HFFc6 (cell line): ENCODE results near the gene CHD5. TPM values are rescaled to one million over a fixed set of nuclear protein-coding genes. Genes with fewer than 3 reads are reported as not detected.

Experiments used
- DNase-seq: peaks from one replicate; pipeline ENCODE4 v3.0.0-alpha.2; 2018
- H3K27ac Mint-ChIP-seq: 2 replicates; pipeline ENCODE4 v1.8.0; 2020; ENCODE audit warnings: mild to moderate bottlenecking, mixed read lengths
- H3K27me3 Mint-ChIP-seq: 2 replicates; pipeline ENCODE4 v1.8.0; 2021; ENCODE audit warnings: mild to moderate bottlenecking, moderate library complexity, mixed read lengths; ENCODE audit not compliant: insufficient read depth
- H3K36me3 Mint-ChIP-seq: 2 replicates; pipeline ENCODE4 v1.8.0; 2021; ENCODE audit warnings: low read depth, mixed read lengths
- H3K4me1 Mint-ChIP-seq: 2 replicates; pipeline ENCODE4 v1.8.0; 2020; ENCODE audit warnings: low read depth, mixed read lengths
- H3K4me3 Mint-ChIP-seq: 2 replicates; pipeline ENCODE4 v1.8.0; 2020; ENCODE audit warnings: mild to moderate bottlenecking, moderate library complexity, mixed read lengths
- H3K9me3 Mint-ChIP-seq: 2 replicates; pipeline ENCODE4 v1.8.0; 2020; ENCODE audit warnings: mild to moderate bottlenecking, mixed read lengths
- CTCF ChIP-seq: fragments of 200-600 bp; sonication (generic); IDR thresholded peaks from 2 replicates; pipeline ENCODE4 v1.5.0; 2021; ENCODE audit warnings: antibody characterized with exemption, mild to moderate bottlenecking
- total RNA-seq, 6 experiments: library from RNA; stranded (reverse); fragmentation: NEBNext Ultra II Directional; extraction: Animal tissue kit (Norgen Biotek cat#: 25700); gene quantifications; 2 replicates in 1 of 6; 3 replicates in 5 of 6; pipeline ENCODE4 v1.2.3, GENCODE V29; 2021

CHD5 gene
- total RNA-seq, 6 experiments from 2014 or later = 0.05 to 0.36 (median 0.16) TPM; not detected in 2

- H3K9me3 Mint-ChIP-seq = no peaks in the 10 kb centered on the region
- no peak overlapping the region for H3K27ac Mint-ChIP-seq
- H3K4me1 Mint-ChIP-seq = peaks cover 17% of the 10 kb centered on the region
- peaks cover 18% of the 10 kb centered on the region for H3K27me3 Mint-ChIP-seq
- no peaks in the 10 kb centered on the region for H3K36me3 Mint-ChIP-seq
- TF ChIP-seq CTCF = peak; percentile 23; the same call in 1 of the 2 replicates
- H3K4me3 Mint-ChIP-seq = no peak overlapping the region
- DNase-seq = no peak
Measured at GRCh38 chr1:6099787-6100765, 80.0 kb downstream of the CHD5 start.

GRCh38 chr1:6099297-6099696 lies 80.8 kb downstream of the CHD5 start:
- H3K4me3 Mint-ChIP-seq = no peak overlapping the region
- DNase-seq = no peak
- peaks cover 14% of the 10 kb centered on the region for H3K27me3 Mint-ChIP-seq
- H3K36me3 Mint-ChIP-seq = no peaks in the 10 kb centered on the region
- H3K4me1 Mint-ChIP-seq = peaks cover 17% of the 10 kb centered on the region
- no peaks in the 10 kb centered on the region for H3K9me3 Mint-ChIP-seq
- no peak overlapping the region for H3K27ac Mint-ChIP-seq
- TF ChIP-seq CTCF = no peak

- H3K27me3 Mint-ChIP-seq = peaks cover 14% of the 10 kb centered on the region
Measured at GRCh38 chr1:6098303-6099215, 81.6 kb downstream of the CHD5 start.

GRCh38 chr1:6097824-6098223 lies 82.3 kb downstream of the CHD5 start:
- Mint-ChIP-seq H3K27me3 (peaks cover 14% of the 10 kb centered on the region), H3K4me1 (peaks cover 17% of the 10 kb centered on the region), H3K9me3 (no peaks in the 10 kb centered on the region), H3K27ac (no peak overlapping the region), H3K4me3 (peak overlapping the region; percentile 80; the same call in 1 of the 2 replicates), H3K36me3 (no peaks in the 10 kb centered on the region)
- no peak for DNase-seq
- TF ChIP-seq CTCF = no peak

More at GRCh38 chr1:6098303-6099215, 81.6 kb downstream of the CHD5 start:
- Mint-ChIP-seq H3K4me3 (peak overlapping the region; percentile 80), H3K4me1 (peaks cover 17% of the 10 kb centered on the region), H3K36me3 (no peaks in the 10 kb centered on the region), H3K27ac (peak overlapping the region; percentile 57; the same call in 1 of the 2 replicates), H3K9me3 (no peaks in the 10 kb centered on the region)
- TF ChIP-seq CTCF = no peak
- peak; percentile 51 for DNase-seq

GRCh38 chr1:6097117-6097595 lies 83.0 kb downstream of the CHD5 start:
- no peak for DNase-seq
- no peaks in the 10 kb centered on the region for H3K9me3 Mint-ChIP-seq
- TF ChIP-seq CTCF = no peak
- H3K4me1 Mint-ChIP-seq = peaks cover 17% of the 10 kb centered on the region
- no peaks in the 10 kb centered on the region for H3K36me3 Mint-ChIP-seq
- no peak overlapping the region for H3K27ac Mint-ChIP-seq
- peaks cover 9% of the 10 kb centered on the region for H3K27me3 Mint-ChIP-seq
- peak overlapping the region; percentile 10; the same call in 1 of the 2 replicates for H3K4me3 Mint-ChIP-seq
